ENCODE results near the gene NUAK1. TPM values are rescaled to one million over a fixed set of nuclear protein-coding genes. Genes with fewer than 3 reads are reported as not detected.
"Not testable (repeated sequence)": the region's sequence is repeated elsewhere in the genome, so short reads cannot be mapped to it uniquely, and the experiment has no call there.

Gene NUAK1
- polyA plus RNA-seq, 1 experiment, result 8.3 TPM

DNA sequence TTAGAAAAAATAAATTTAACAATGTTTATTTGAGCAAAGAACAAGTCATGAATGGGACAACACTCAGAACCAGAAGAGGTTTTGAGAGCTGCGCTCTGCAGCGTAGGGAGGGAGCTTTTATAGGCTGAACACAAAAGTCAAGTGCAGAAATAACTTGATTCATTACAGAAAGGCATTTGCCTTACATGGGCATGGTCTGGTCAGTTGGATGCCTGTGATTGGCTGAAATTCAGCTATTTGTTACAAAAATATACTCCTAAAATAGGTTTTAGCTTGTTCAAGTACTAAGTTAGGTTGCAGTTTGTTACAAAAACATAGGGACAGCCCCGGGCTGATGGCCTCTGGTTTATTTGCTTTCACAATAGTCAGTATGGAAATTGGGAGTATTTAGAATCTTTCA, 118.0 kb downstream of the NUAK1 start:
- TF ChIP-seq, protein P1, sequence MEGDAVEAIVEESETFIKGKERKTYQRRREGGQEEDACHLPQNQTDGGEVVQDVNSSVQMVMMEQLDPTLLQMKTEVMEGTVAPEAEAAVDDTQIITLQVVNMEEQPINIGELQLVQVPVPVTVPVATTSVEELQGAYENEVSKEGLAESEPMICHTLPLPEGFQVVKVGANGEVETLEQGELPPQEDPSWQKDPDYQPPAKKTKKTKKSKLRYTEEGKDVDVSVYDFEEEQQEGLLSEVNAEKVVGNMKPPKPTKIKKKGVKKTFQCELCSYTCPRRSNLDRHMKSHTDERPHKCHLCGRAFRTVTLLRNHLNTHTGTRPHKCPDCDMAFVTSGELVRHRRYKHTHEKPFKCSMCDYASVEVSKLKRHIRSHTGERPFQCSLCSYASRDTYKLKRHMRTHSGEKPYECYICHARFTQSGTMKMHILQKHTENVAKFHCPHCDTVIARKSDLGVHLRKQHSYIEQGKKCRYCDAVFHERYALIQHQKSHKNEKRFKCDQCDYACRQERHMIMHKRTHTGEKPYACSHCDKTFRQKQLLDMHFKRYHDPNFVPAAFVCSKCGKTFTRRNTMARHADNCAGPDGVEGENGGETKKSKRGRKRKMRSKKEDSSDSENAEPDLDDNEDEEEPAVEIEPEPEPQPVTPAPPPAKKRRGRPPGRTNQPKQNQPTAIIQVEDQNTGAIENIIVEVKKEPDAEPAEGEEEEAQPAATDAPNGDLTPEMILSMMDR (IDR thresholded peaks at IDR 0.05; ENCODE audit: low read depth, low read length), result no peak
- H3K27ac ChIP-seq (ENCODE audit: low read depth, low read length), result no peak overlapping the region
- no peak for DNase-seq (ENCODE audit: low read depth, low spot score)
- POLR2A ChIA-PET, result no interaction called here
- CTCF ChIA-PET, result no interaction called here
- peaks cover 6% of the 10 kb centered on the region for H3K9me3 ChIP-seq (ENCODE audit: control insufficient read depth, insufficient read depth, low read length)
- no peaks in the 10 kb centered on the region for H3K27me3 ChIP-seq (ENCODE audit: control insufficient read depth, insufficient read depth, low read length)
- H3K4me3 ChIP-seq (ENCODE audit: low read depth, low read length), result no peak overlapping the region

DNA sequence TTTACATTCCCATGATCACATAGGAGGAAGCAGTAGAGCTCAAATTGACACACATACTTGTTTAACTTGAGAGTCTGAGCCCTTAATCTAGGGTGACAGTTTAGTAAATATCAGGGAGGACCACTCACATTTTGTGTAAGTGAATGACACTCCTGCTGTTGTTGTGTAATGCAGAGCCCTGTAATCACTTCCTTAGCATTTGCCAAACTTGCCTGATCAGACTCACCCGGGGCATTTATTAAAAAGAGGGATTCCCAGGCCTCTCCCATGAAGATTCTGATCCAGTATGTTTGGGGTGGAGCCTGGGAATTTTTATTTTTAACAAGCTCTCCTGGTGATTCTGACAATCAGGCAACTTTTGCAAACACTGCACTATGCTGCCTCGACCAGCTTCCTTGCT, 119.6 kb downstream of the NUAK1 start:
- no peak for DNase-seq (ENCODE audit: low read depth, low spot score)

DNA sequence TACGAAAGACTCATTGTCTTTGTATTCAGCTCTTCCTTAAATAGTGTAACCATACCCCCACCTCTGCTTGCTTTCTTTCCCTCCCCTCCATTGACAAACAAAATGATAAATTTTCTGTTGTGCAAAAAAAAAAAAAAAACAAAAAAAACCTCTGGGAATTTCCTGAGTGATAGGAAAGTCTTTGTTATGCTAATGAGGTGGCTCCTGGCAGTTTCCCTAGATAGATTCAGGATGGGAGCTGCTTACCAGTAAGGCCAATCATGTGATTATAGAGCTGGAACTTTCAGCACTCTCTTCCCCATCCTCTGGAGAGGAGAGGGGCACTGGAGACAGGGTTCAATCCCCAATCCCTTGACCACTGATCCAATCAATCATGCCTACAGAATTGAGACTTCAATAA, 120.5 kb downstream of the NUAK1 start:
- TF ChIP-seq, protein P1 (IDR thresholded peaks at IDR 0.05; ENCODE audit: low read depth, low read length), result no peak
- Histone ChIP-seq H3K27me3 (ENCODE audit: control insufficient read depth, insufficient read depth, low read length) (no peaks in the 10 kb centered on the region), H3K9me3 (ENCODE audit: control insufficient read depth, insufficient read depth, low read length) (peaks cover 6% of the 10 kb centered on the region), H3K4me3 (ENCODE audit: low read depth, low read length) (no peak overlapping the region), H3K27ac (ENCODE audit: low read depth, low read length) (no peak overlapping the region)
- ChIA-PET CTCF (interaction anchor here (0.5 to 0.7 kb wide), 2 partner anchors 94 to 597 kb away, joined by 3 to 5 read pairs; no protein-coding TSS in a partner anchor), POLR2A (interaction anchor here (0.7 kb wide), 1 partner anchor 94 kb away, joined by 10 read pairs; no protein-coding TSS in a partner anchor)
- DNase-seq (ENCODE audit: low read depth, low spot score), result no peak

More for the DNA sequence above, 119.6 kb downstream of the NUAK1 start:
- Histone ChIP-seq H3K27ac (ENCODE audit: low read depth, low read length) (no peak overlapping the region), H3K27me3 (ENCODE audit: control insufficient read depth, insufficient read depth, low read length) (no peaks in the 10 kb centered on the region), H3K4me3 (ENCODE audit: low read depth, low read length) (no peak overlapping the region), H3K9me3 (ENCODE audit: control insufficient read depth, insufficient read depth, low read length) (peaks cover 6% of the 10 kb centered on the region)
- TF ChIP-seq, protein P1 (IDR thresholded peaks at IDR 0.05; ENCODE audit: low read depth, low read length), result no peak
- ChIA-PET POLR2A (interaction anchor here (0.6 kb wide), 1 partner anchor 119 kb away, joined by 3 read pairs; no protein-coding TSS in a partner anchor), CTCF (no interaction called here)

DNA sequence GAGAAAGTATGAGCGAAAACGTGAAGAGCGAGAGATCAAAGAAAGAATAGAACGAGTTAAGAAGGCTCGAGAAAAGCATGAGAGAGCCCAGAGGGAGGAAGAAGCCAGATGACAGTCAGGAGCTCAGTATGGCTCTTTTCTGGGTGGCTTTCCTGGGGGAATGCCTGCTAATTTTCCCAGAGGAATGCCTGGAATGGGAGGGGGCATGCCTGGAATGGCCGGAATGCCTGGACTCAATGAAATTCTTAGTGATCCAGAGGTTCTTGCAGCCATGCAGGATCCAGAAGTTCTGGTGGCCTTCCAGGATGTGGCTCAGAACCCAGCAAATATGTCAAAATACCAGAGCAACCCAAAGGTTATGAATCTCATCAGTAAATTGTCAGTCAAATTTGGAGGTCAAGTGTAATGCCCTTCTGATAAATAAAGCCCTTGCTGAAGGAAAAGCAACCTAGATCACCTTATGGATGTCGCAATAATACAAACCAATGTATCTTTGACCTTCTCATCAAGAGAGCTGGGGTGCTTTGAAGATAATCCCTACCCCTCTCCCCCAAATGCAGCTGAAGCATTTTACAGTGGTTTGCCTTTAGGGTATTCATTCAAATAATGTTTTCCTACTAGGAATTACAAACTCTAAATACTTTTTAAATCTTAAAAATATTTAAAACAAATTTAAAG, 122.0 kb downstream of the NUAK1 start:
- POLR2A ChIA-PET; CTCF ChIA-PET; H3K27ac ChIP-seq (ENCODE audit: low read depth, low read length); DNase-seq (ENCODE audit: low read depth, low spot score); H3K27me3 ChIP-seq (ENCODE audit: control insufficient read depth, insufficient read depth, low read length); H3K9me3 ChIP-seq (ENCODE audit: control insufficient read depth, insufficient read depth, low read length); H3K4me3 ChIP-seq (ENCODE audit: low read depth, low read length): not testable (repeated sequence)

DNA sequence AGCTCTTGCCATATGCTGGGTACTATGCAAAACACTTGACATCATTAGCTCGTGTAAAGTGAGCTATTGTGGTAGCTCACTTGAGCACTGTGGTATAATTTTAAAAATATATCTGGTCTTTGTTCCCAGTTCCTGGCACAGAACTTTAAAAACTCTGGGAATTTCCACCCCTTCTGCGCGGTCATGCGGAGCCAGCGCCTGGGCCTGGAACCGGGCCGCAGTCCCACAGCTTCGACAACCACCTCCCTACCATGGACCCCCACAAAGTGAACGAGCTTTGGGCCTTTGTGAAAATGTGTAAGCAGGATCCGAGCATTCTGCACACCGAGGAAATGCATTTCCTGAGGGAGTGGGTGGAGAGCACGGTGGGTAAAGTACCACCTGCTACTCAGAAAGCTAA, 123.1 kb downstream of the NUAK1 start:
- DNase-seq (ENCODE audit: low read depth, low spot score), result no peak
- no peak overlapping the region for H3K4me3 ChIP-seq (ENCODE audit: low read depth, low read length)
- CTCF ChIA-PET, result no interaction called here
- H3K27me3 ChIP-seq (ENCODE audit: control insufficient read depth, insufficient read depth, low read length), result no peaks in the 10 kb centered on the region
- H3K27ac ChIP-seq (ENCODE audit: low read depth, low read length), result no peak overlapping the region
- peaks cover 6% of the 10 kb centered on the region for H3K9me3 ChIP-seq (ENCODE audit: control insufficient read depth, insufficient read depth, low read length)
- POLR2A ChIA-PET, result interaction anchor here (0.6 kb wide), 1 partner anchor 29 kb away, joined by 6 read pairs; no protein-coding TSS in a partner anchor
- TF ChIP-seq, protein P1 (IDR thresholded peaks at IDR 0.05; ENCODE audit: low read depth, low read length), result no peak

Data from AG04450 (cell line).